DMS79 treated with DMSO at 0.1 percent for 48 hours (cell line): ENCODE measurements around the gene NEO1.
"Not testable (repeated sequence)": the region's sequence is repeated elsewhere in the genome, so short reads cannot be mapped to it uniquely, and the experiment has no call there.

Experiments
- DNase-seq: peaks from one replicate; lab custom pipeline; 2025; lab: John Stamatoyannopoulos, UW

NEO1 gene

GRCh38 chr15:73141216-73141900, 89.1 kb downstream of the NEO1 start:
- DNase-seq: no peak

- DNase-seq: no peak
Observed at GRCh38 chr15:73142802-73143762, 90.8 kb downstream of the NEO1 start.

GRCh38 chr15:73143763-73144155, 91.5 kb downstream of the NEO1 start:
- DNase-seq: no peak

- DNase-seq: no peak
Observed at GRCh38 chr15:73146419-73146818, 94.2 kb downstream of the NEO1 start.

GRCh38 chr15:73150831-73151230, 98.6 kb downstream of the NEO1 start:
- no peak for DNase-seq

GRCh38 chr15:73153024-73153423, 100.8 kb downstream of the NEO1 start:
- DNase-seq: no peak

- no peak for DNase-seq
Observed at GRCh38 chr15:73153447-73153846, 101.2 kb downstream of the NEO1 start.

- no peak for DNase-seq
Observed at GRCh38 chr15:73156431-73157191, 104.3 kb downstream of the NEO1 start.

GRCh38 chr15:73161546-73161945, 109.3 kb downstream of the NEO1 start:
- no peak for DNase-seq

GRCh38 chr15:73165435-73165834, 113.2 kb downstream of the NEO1 start:
- DNase-seq: no peak

GRCh38 chr15:73165844-73166243, 113.6 kb downstream of the NEO1 start:
- no peak for DNase-seq

- not testable (repeated sequence) for DNase-seq
Observed at GRCh38 chr15:73166711-73167110, 114.4 kb downstream of the NEO1 start.

- DNase-seq: no peak
Observed at GRCh38 chr15:73168487-73168886, 116.2 kb downstream of the NEO1 start.

- DNase-seq: no peak
Observed at GRCh38 chr15:73171711-73172110, 119.4 kb downstream of the NEO1 start.

- DNase-seq: no peak
Observed at GRCh38 chr15:73172508-73172907, 120.2 kb downstream of the NEO1 start.

- no peak for DNase-seq
Observed at GRCh38 chr15:73174171-73174570, 121.9 kb downstream of the NEO1 start.

- DNase-seq: no peak
Observed at GRCh38 chr15:73175382-73175781, 123.1 kb downstream of the NEO1 start.

- no peak for DNase-seq
Observed at GRCh38 chr15:73176598-73176997, 124.3 kb downstream of the NEO1 start.

- no peak for DNase-seq
Observed at GRCh38 chr15:73183071-73183470, 130.8 kb downstream of the NEO1 start.

GRCh38 chr15:73190189-73190601, 137.9 kb downstream of the NEO1 start:
- no peak for DNase-seq

GRCh38 chr15:73195166-73195565, 142.9 kb downstream of the NEO1 start:
- no peak for DNase-seq

- no peak for DNase-seq
Observed at GRCh38 chr15:73196113-73196512, 143.8 kb downstream of the NEO1 start.
